Lung microvascular endothelial cell (primary cell): ENCODE results near the gene THAP12. TPM values are rescaled to one million over a fixed set of nuclear protein-coding genes. Genes with fewer than 3 reads are reported as not detected.
A peak's percentile ranks its signal among the peaks of the same experiment; 100 is the strongest.
"Not testable (repeated sequence)": the region's sequence is repeated elsewhere in the genome, so short reads cannot be mapped to it uniquely, and the experiment has no call there.

Source experiments
- DNase-seq, 2 donors: peaks; one replicate each; pipeline versions ENCODE4 v3.0.0 to v3.0.0-alpha.2; 2010; ENCODE audit warnings: low read depth in 2 of 2
- total RNA-seq: library from RNA; depleted of rRNA; stranded (reverse); fragments of >200 nt; gene quantifications from 2 replicates; pipeline ENCODE4 v1.2.1, GENCODE V29; 2014

The THAP12 gene
- total RNA-seq, 1 donor from 2014 or later: 29.4 TPM

GRCh38 chr11:76327756-76328388, 53.1 kb downstream of the THAP12 start:
- DNase-seq: no peak

GRCh38 chr11:76327202-76327601, 53.7 kb downstream of the THAP12 start:
- no peak for DNase-seq

GRCh38 chr11:76325185-76325584, 55.7 kb downstream of the THAP12 start:
- DNase-seq: peak in 1 of 2 donors; percentile 7

GRCh38 chr11:76323804-76324203, 57.1 kb downstream of the THAP12 start:
- no peak for DNase-seq

- DNase-seq: not testable (repeated sequence)
These were observed 57.6 kb downstream of the THAP12 start for GRCh38 chr11:76323375-76323774.

- no peak for DNase-seq
These were observed 58.0 kb downstream of the THAP12 start for GRCh38 chr11:76322942-76323341.

GRCh38 chr11:76322540-76322939, 58.4 kb downstream of the THAP12 start:
- DNase-seq: no peak

- no peak for DNase-seq
These were observed 59.0 kb downstream of the THAP12 start for GRCh38 chr11:76321820-76322524.

GRCh38 chr11:76321340-76321739, 59.6 kb downstream of the THAP12 start:
- no peak for DNase-seq

- DNase-seq: no peak
These were observed 60.0 kb downstream of the THAP12 start for GRCh38 chr11:76320929-76321328.

- not testable (repeated sequence) for DNase-seq
These were observed 61.1 kb downstream of the THAP12 start for GRCh38 chr11:76319798-76320197.

GRCh38 chr11:76318744-76319384, 62.1 kb downstream of the THAP12 start:
- DNase-seq: peak; percentile 74 to 87

- no peak for DNase-seq
These were observed 63.6 kb downstream of the THAP12 start for GRCh38 chr11:76317296-76317695.

GRCh38 chr11:76316726-76317125, 64.2 kb downstream of the THAP12 start:
- no peak for DNase-seq

- DNase-seq: no peak
These were observed 65.6 kb downstream of the THAP12 start for GRCh38 chr11:76315182-76315853.

GRCh38 chr11:76314741-76315090, 66.2 kb downstream of the THAP12 start:
- DNase-seq: peak in 1 of 2 donors; percentile 11

GRCh38 chr11:76313913-76314740, 66.8 kb downstream of the THAP12 start:
- peak in 1 of 2 donors; percentile 17 for DNase-seq

- DNase-seq: no peak
These were observed 67.7 kb downstream of the THAP12 start for GRCh38 chr11:76313271-76313670.

GRCh38 chr11:76310832-76311595, 69.9 kb downstream of the THAP12 start:
- no peak for DNase-seq

GRCh38 chr11:76307978-76308747, 72.8 kb downstream of the THAP12 start:
- no peak for DNase-seq
